Endodermal cell (in vitro differentiated cells): ENCODE measurements around the gene MAL. TPM values are rescaled to one million over a fixed set of nuclear protein-coding genes. Genes with fewer than 3 reads are reported as not detected.
A peak's percentile ranks its signal among the peaks of the same experiment; 100 is the strongest.

ENCODE experiments used
- DNase-seq: peaks from one replicate; pipeline ENCODE4 v3.0.0-alpha.2; 2017
- H3K27ac ChIP-seq: 2 replicates; pipeline ENCODE4 v1.5.1; 2013; ENCODE audit warnings: mild to moderate bottlenecking, low read depth, low read length, moderate library complexity
- H3K27me3 ChIP-seq: 2 replicates; pipeline ENCODE4 v1.6.1; 2013; ENCODE audit warnings: mild to moderate bottlenecking, low read length, moderate library complexity; ENCODE audit not compliant: insufficient read depth, control insufficient read depth, poor library complexity, severe bottlenecking
- H3K36me3 ChIP-seq: 2 replicates; pipeline ENCODE4 v1.7.0; 2013; ENCODE audit warnings: mild to moderate bottlenecking, low read length, moderate library complexity; ENCODE audit not compliant: control insufficient read depth, insufficient read depth
- H3K4me1 ChIP-seq: one replicate; pipeline ENCODE4 v1.7.0; 2013; ENCODE audit warnings: low read length; ENCODE audit not compliant: control insufficient read depth, insufficient read depth
- H3K4me3 ChIP-seq: 2 replicates; pipeline ENCODE4 v1.5.1; 2013; ENCODE audit warnings: mild to moderate bottlenecking, low read length, moderate library complexity
- H3K9ac ChIP-seq: 2 replicates; pipeline ENCODE4 v1.6.1; 2013; ENCODE audit warnings: mild to moderate bottlenecking, low read length, moderate library complexity; ENCODE audit not compliant: poor library complexity, severe bottlenecking; ENCODE audit errors: extremely low read depth
- H3K9me3 ChIP-seq: 2 replicates; pipeline ENCODE4 v1.6.1; 2013; ENCODE audit warnings: mild to moderate bottlenecking, low read length, moderate library complexity; ENCODE audit not compliant: control insufficient read depth
- H3K27ac Mint-ChIP-seq: 2 replicates; pipeline ENCODE4 v1.8.0; 2020; ENCODE audit warnings: mixed read lengths
- H3K27me3 Mint-ChIP-seq: 2 replicates; pipeline ENCODE4 v1.8.0; 2021; ENCODE audit warnings: mild to moderate bottlenecking, mixed read lengths; ENCODE audit not compliant: insufficient read depth
- H3K36me3 Mint-ChIP-seq: 2 replicates; pipeline ENCODE4 v1.8.0; 2020; ENCODE audit warnings: low read depth, mixed read lengths
- H3K4me1 Mint-ChIP-seq: 2 replicates; pipeline ENCODE4 v1.8.0; 2020; ENCODE audit warnings: mixed read lengths
- H3K4me3 Mint-ChIP-seq: 2 replicates; pipeline ENCODE4 v1.8.0; 2020; ENCODE audit warnings: mild to moderate bottlenecking, moderate library complexity, mixed read lengths
- H3K9me3 Mint-ChIP-seq: 2 replicates; pipeline ENCODE4 v1.8.0; 2020; ENCODE audit warnings: mild to moderate bottlenecking, mixed read lengths
- CTCF ChIP-seq: fragments of 200-600 bp; sonication (generic); conservative IDR thresholded peaks from 2 replicates; pipeline ENCODE4 v1.5.0; 2021; ENCODE audit warnings: antibody characterized with exemption, mild to moderate bottlenecking
- WGBS, 2 experiments: methylation state at CpG; one replicate each; pipeline versions ENCODE4 v1.1.5 to v1.1.7; 2013; ENCODE audit warnings: missing lambda C conversion rate in 2 of 2, mixed read lengths in 1 of 2; ENCODE audit not compliant: insufficient coverage in 1 of 2, insufficient read length in 1 of 2; 5-methylcytosine and 5-hydroxymethylcytosine counted together
- total RNA-seq, 2 donors: library from RNA; stranded (reverse); fragmentation: NEBNext Ultra II Directional in 1 of 2; extraction: Animal tissue kit (Norgen Biotek cat#: 25700) in 1 of 2; gene quantifications; 2 replicates in 1 of 2; 3 replicates in 1 of 2; pipeline ENCODE4 v1.2.1, GENCODE V29; 2021

Gene MAL
- total RNA-seq, 2 donors from 2014 or later = not detected

DNA sequence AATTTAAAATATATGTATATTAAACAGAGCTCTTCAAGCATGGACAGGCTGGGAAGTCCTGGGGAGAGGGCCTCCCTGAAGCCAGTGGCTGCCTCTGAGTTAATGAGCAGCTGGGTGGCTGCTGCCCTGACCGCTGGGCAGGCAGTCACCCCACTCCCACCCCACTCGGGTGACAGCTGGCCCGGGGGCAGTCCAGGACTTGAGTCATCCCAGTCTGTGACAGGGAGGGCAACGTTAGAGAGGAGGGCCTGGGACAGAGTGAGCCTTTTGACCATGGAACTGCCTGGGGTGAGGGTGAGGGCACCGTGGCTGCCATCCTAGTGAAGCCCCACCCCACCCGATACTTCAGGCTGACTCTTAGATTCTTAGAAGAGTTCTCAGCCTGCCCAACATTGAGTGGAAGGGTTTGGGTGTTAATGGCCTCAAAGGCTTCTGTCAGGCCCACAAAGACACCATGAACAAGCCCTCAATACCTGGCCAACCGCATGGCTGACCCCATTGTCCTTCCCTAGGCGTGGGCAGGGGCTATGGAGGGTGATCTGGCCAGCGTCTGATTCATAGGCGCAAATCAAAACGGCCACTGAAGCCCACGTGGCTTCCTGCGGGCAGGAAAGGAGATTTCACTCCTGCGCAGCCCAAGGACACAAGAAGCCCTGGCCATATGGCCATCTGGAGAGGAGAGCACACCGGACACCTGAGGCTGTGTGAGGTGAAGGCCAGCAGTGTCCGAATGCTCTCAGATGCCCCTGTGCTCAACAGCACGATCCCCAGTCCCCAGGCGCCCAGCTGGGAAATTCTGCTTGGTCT is 48.6 kb downstream of the MAL start:
- peaks cover 3% of the 10 kb centered on the region for H3K4me1 Mint-ChIP-seq
- Histone ChIP-seq H3K9ac (no peak overlapping the region), H3K27ac (no peak overlapping the region), H3K4me1 (no peaks in the 10 kb centered on the region), H3K4me3 (no peak overlapping the region), H3K36me3 (no peaks in the 10 kb centered on the region), H3K9me3 (no peaks in the 10 kb centered on the region), H3K27me3 (no peaks in the 10 kb centered on the region)
- peaks cover 26% of the 10 kb centered on the region for H3K27me3 Mint-ChIP-seq
- WGBS, 2 experiments = 91 to 96% methylated on average over 13 to 18 of the region's 18 CpGs
- TF ChIP-seq CTCF = no peak
- H3K9me3 Mint-ChIP-seq = no peaks in the 10 kb centered on the region
- H3K36me3 Mint-ChIP-seq = no peaks in the 10 kb centered on the region
- no peak overlapping the region for H3K4me3 Mint-ChIP-seq
- DNase-seq = peak; percentile 17
- no peak overlapping the region for H3K27ac Mint-ChIP-seq

DNA sequence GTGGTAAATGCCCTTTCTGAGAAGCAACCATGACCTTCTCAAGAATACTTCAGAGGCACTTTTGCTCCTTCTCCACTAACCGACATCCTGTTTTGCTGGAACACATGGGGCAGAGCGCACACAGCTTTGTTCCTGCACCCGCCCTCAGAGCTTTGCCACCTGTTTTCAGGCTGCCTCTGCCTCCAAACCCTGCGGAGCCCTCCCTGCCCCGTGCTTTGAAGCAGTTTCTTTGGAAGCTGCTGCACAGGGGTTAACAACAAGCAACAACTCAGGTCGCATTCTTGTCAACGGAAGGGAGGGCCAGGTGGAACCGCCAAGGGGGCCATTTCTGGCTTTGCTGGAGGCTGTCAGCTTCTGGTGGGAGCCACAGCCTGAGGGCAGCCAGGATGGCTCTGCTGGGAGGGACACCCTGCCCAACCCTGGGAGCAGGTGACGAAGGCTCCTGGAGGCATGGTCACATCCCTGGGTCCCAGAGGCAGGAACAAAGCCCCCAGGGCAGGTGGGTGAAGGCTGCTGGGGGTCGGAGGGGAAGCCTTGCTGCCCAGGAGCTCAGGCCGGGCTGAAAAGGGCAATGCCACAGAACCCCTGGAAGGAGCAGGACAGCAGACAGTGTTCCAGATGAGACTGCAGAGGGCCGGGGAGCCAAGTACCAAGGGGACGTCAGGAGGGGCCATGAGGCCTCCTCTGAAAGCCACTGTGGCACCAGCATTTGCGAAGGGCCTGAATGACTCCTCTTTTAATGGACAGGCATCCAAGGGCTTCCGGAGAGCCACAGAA is 49.3 kb downstream of the MAL start:
- Mint-ChIP-seq H3K27ac (no peak overlapping the region), H3K4me1 (peaks cover 3% of the 10 kb centered on the region), H3K27me3 (peaks cover 26% of the 10 kb centered on the region), H3K4me3 (no peak overlapping the region), H3K36me3 (no peaks in the 10 kb centered on the region), H3K9me3 (no peaks in the 10 kb centered on the region)
- TF ChIP-seq CTCF = no peak
- Histone ChIP-seq H3K27ac (no peak overlapping the region), H3K27me3 (no peaks in the 10 kb centered on the region), H3K4me1 (no peaks in the 10 kb centered on the region), H3K4me3 (no peak overlapping the region), H3K9ac (no peak overlapping the region), H3K9me3 (no peaks in the 10 kb centered on the region), H3K36me3 (no peaks in the 10 kb centered on the region)
- WGBS, 2 experiments = 89% methylated on average over 14 to 15 of the region's 15 CpGs
- DNase-seq = peak; percentile 39

DNA sequence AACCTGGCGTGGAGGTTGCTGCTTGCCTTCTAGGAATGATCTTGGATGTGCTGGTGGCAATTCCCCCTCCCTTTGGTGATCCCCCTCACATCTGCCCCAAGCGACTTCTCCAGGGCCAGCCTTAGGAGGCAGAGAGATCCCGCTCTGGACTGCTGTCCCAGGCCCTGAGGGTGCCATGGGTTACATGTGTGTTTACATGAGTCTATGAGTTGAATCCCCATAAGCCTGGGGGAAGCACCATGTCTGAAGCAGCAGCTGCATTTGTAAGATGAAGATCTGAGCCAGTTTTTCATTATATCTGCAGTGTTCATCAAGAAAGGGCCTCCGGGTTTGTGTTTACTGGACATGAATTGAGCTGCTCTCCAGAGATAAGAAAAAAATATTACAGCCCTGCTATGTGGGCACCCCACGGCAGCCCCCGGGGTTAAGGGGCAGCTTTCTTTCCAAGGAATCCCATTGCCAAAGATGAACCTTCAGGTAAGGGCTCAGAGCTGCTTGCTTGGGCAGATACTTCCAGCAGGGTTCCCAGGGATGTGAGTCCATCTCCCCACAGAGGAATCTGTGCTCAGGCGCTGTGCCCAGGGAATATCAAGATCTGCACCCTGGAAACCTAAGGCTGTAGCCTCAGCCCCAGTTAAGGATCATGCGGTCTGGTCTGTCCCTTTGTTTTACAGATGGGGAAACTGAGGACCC is 50.1 kb downstream of the MAL start:
- no peaks in the 10 kb centered on the region for H3K36me3 ChIP-seq
- peaks cover 26% of the 10 kb centered on the region for H3K27me3 Mint-ChIP-seq
- WGBS, 2 experiments = 92 to 96% methylated on average over 5 to 8 of the region's 8 CpGs
- peak; percentile 30 for DNase-seq
- H3K36me3 Mint-ChIP-seq = no peaks in the 10 kb centered on the region
- H3K27me3 ChIP-seq = no peaks in the 10 kb centered on the region
- H3K9ac ChIP-seq = no peak overlapping the region
- H3K9me3 Mint-ChIP-seq = no peaks in the 10 kb centered on the region
- TF ChIP-seq CTCF = no peak
- H3K4me3 Mint-ChIP-seq = no peak overlapping the region
- H3K9me3 ChIP-seq = no peaks in the 10 kb centered on the region
- H3K4me1 ChIP-seq = no peaks in the 10 kb centered on the region
- peaks cover 3% of the 10 kb centered on the region for H3K4me1 Mint-ChIP-seq
- no peak overlapping the region for H3K27ac Mint-ChIP-seq
- no peak overlapping the region for H3K27ac ChIP-seq
- H3K4me3 ChIP-seq = no peak overlapping the region
